SIG-M5 treated with dmso at 0.1 percent for 504 hours (cell line): ENCODE results near the gene RASA3.
A peak's percentile ranks its signal among the peaks of the same experiment; 100 is the strongest.

Experiments
- DNase-seq: peaks from one replicate; lab custom pipeline; 2025; ENCODE audit not compliant: unreplicated experiment; lab: John Stamatoyannopoulos, UW

RASA3 gene

DNA sequence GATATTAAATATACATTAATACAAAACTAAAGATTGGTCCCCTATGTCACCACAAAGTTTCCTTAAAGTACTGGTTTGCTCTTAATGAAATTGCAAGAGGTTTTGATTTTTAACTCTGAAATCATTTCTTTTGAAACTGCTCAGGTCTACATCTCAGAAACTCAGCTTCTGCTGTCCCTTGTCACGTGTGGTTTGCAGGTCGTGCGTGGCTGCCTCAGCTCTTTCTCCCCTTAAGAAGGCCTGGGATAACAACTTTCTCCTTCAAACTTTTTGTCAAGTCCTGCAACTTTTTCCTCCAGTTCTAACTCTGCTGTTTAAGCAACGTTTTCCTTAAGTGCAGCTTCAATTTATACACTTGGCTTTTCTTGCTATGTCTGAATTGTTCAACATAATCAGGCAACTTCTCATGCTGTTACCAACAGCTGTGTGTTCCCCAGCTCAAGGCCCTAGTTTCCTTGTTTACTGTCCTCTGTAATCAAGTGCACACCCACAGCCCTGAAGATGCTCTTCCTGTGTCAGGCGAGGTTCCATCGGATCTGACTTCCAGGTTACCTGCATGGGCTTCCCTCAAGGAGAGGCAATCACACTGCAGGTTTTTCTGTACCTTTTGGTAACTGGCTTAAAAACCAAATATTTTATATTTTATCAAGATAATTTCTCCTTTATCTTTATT lies 172.0 kb downstream of the RASA3 start:
- DNase-seq = no peak

- DNase-seq = no peak
These were observed 173.2 kb downstream of the RASA3 start for GRCh38 chr13:113959198-113959597.

DNA sequence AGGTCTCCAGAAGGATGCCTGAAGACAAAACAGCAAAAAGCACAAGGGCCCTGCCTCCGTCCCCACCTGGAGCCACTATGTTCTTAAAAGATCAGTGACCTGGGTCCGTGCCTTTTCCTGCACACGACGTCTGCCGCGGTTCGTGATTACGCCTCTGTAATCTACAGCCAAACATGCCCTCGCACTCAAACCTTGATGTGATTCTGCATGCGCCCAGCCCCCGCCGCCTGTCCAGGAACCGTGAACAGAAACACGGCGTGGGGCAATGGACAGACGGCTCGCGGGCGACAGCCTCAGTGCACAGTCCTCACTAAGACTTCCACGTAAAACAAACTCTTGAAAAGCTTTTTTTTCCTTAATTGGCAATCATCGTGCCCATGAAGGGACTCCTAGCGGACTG lies 174.1 kb downstream of the RASA3 start:
- no peak for DNase-seq

DNA sequence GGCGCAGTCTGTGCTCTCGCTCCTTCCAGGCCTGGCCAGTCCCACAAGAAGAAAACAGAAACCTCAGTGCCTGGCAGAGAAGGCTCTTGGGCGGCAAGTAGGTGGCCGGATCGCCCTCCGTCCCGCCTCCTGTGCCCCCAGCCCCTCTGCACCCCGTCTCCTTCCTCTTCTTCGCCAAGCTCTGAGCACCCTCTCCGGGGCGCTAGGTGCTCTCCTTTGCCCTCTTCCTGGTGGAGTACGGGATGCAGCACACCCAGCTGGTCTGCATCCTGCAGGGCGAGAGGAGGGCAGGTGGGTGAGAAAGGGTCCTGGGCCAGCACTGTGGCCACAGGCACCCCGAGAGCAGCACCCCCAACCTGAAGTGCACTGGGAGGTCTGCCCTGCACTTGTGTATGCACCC lies 175.9 kb downstream of the RASA3 start:
- no peak for DNase-seq

DNA sequence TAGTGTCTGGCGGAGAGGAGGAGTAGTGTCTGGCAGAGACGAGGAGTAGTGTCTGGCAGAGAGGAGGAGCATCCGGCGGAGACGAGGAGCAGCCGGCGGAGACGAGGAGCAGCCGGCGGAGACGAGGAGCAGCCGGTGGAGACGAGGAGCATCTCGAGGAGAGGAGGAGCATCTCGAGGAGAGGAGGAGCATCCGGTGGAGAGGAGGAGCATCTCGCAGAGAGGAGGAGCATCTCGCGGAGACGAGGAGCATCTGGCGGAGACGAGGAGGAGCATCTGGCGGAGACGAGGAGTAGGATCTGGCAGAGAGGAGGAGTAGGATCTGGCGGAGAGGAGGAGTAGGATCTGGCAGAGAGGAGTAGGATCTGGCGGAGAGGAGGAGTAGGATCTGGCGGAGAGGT lies 176.7 kb downstream of the RASA3 start:
- no peak for DNase-seq

- no peak for DNase-seq
These were observed 177.2 kb downstream of the RASA3 start for GRCh38 chr13:113955235-113955634.

- no peak for DNase-seq
These were observed 178.2 kb downstream of the RASA3 start for GRCh38 chr13:113954046-113954835.

DNA sequence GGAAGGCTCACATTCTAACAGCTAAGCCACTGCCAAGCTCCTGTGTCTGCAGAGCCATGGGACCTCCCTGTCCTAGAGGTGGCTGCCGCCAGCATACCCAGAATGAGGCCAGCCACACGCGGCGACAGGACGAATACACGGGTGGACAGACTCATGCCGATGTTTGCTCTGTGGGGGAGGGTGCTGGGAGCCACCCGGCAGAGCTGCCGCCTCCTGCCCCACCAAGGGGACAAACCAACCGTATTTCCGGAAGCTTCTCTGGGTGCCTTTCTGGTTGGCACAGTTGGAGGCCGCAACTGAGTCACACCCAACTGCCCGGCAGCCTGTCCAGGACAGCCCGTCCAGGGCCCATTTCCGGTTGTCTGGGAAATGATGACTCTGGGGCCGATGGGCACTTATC lies 178.9 kb downstream of the RASA3 start:
- no peak for DNase-seq

DNA sequence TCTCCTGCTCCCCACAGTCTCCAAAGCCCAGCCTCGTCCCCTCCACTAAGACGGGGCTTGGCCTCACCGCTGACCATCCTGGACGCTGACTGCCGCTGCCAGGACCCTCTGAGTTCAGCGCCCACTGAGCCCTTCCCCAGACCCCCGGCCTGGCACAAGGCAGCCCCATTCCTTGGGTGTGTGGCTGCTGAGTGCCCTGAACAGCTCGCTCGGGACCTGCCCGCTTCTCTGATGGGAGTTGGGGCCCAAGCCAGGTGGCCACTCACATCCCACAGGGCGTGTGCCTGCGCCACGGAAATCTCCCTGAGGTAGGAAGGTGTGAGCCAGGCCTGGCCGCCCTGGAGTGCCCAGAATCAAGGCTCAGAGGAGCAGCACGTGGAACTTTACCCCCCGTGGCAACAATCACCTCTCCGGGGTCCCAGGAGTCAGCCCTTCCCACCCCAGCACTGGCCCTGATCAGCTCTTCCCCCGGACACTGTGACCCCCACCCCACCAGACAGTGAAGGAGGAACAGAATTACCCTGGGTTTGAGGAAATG lies 179.4 kb downstream of the RASA3 start:
- no peak for DNase-seq

DNA sequence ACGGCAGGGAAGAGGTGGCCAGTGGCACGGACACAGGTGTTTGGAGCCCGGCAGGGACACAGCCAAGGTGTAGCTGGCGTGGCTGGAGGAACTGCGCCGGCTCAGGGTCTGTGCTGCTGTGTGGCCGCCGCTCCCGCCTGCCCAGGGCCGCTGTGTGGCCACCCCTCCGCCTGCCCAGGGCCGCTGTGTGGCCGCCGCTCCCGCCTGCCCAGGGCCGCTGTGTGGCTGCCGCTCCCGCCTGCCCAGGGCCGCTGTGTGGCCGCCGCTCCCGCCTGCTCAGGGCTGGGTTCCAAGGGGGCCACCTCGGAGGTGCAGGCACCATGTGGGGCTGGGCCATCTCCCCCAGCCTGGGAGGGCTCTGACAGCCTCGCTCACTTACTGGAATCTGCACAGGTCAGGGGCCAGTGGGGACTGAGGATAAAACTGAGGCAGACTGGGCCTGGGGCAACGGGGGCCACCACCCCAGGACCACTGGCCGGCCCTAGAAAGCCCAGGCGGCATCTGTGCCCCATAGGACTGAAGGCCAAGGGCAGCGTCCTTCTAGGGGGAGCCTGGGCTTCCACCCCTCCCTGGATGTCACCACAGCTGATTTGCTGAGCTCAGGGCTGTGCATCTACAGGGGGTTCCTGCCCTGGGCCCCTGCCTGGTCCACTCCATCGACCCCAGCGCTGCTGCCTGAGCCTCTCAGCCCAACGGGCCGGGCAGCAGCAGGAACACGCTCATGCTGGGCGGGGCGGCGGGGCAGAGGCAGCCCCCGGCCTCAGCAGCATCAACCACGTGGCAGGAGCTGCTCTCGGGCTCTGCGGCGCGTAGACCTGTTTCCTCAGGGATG lies 180.1 kb downstream of the RASA3 start:
- no peak for DNase-seq

DNA sequence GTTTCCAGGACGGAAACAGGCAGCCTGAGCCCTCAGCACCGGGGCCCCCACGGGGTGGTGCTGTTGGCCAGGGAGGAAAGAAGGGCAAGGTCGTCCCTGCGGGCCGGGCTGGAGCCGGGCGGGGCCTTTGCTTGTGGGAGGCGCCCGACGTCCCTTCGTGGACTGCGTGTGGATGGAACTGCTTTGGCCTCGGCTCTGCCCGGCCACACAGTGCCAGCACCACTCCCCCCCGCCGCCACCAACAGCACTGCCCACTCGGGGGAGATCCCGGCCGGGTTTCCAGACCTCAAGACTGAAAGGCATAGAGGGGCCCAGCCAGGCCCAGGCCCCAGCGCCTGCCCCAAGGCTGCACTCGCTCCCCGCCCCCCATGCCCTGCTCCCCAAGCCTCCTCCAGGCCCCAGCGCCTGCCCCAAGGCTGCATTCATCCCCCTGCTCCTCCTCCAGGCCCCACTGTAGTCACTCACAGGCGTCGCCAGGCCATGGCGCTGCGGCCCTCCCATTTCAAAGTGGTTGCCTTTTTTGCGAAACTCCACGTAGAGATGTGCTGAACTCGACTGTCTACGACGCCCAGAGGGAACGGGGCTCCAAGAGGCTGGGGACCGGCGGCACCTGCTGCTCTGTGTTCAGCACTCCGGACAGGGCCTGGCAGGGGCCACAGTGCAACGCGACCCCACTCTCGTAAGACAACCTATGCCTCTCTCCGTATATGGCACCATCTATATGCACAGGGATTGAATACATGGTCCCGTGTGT lies 181.0 kb downstream of the RASA3 start:
- DNase-seq = no peak

- DNase-seq = no peak
These were observed 181.8 kb downstream of the RASA3 start for GRCh38 chr13:113950451-113951245.

DNA sequence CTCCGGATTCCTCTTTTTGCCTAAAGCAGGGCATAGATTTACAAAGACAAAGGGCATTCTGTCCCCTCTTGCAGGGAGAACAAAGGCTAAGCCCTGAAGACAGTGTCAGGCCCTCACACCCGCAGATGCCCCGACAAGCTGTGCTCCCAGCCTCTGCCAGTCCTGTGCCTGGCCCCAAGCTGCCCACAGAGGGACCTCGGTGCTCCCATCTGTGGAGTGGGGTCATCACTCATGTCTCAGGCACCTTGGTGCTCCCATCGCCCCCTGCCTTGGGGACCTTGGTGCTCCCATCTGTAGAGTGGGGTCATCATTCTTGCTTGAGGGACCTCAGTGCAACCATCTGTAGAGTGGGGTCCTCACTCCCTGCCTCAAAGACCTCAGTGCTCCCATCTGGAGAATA lies 182.9 kb downstream of the RASA3 start:
- DNase-seq = no peak

DNA sequence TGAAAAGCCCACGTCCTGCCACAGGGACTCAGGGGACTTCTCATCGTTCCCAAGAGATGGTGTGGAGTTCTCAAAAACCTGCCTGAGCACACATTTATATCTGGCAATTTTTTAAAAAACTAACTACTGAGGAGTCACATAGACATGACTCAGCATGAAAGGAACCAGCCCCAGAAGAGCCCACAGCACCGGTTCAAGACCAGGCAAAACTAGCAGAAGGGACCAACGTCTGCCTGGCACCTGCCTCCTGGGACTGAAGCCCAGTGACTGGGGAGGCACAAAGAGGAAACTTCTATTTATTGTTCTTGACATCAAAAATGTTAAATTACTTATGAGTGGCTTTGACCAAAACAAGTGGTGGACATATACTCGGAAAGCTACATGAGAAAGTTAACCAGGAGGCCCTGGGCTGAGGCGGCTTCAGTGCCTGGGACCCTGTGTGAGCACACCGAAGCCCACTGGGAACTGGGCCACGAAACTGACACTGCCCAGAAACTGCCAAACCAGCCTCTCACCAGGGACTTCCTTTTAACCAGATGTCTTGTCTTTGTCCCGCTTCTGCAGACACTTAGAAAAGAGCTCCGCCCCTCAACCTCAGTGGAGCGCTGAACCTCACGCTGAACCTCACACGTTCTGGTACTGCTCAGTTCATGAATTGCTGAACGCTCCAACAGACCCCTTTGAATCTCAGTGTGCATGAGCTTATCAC lies 184.2 kb downstream of the RASA3 start:
- peak; percentile 4 for DNase-seq

GRCh38 chr13:113947311-113948033 lies 185.0 kb downstream of the RASA3 start:
- no peak for DNase-seq

DNA sequence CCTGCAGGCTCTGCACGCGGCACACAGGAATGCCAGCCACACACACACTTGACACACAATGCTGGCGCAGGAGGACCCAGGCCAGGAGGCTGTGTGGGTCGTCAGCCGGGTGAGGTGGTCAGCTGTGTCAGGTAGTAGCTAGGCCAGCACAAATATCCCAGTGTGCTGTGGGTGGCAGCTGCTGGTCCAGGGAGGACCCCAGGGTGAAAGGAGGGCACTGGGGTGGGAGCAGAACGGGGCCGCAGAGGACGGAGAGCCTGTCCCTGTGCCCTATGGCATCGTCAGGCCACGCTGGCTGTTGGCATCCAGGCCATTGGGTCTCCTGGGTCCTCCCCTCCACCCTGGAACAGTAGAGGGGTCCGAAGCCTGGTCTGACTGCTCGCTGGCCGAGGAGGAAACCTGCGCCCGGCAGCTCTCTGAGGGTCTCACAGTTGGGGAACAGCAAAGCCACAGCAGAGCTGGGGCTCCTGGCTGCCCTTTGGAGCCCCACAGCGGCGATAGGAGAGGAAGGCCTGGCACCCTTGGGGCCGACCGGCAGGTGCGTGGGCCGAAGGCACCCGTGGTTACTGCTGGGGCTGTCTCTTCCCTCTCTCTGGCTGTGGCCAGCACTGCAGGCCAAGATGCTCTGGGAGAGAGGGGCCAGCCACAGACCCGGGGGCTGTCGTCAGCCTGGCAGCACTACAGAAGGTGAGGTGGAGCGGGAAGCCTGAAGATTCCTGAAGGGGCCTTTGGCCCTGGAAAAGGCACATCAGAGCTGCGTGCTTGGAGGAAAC lies 185.8 kb downstream of the RASA3 start:
- DNase-seq = no peak

GRCh38 chr13:113945857-113946408 lies 186.5 kb downstream of the RASA3 start:
- DNase-seq = no peak
